Kidney epithelial cell (primary cell): ENCODE results near the gene SP100. TPM values are rescaled to one million over a fixed set of nuclear protein-coding genes. Genes with fewer than 3 reads are reported as not detected.

Experiments
- DNase-seq: peaks from one replicate; pipeline ENCODE4 v3.0.0-alpha.2; 2010; ENCODE audit warnings: low read depth
- H3K27me3 ChIP-seq: 2 replicates; pipeline ENCODE4 v1.6.0; 2011; ENCODE audit warnings: low read length; ENCODE audit not compliant: control insufficient read depth, insufficient read depth
- H3K36me3 ChIP-seq: 2 replicates; pipeline ENCODE4 v1.5.1; 2011; ENCODE audit warnings: low read length; ENCODE audit not compliant: control insufficient read depth, insufficient read depth
- H3K4me3 ChIP-seq: 2 replicates; pipeline ENCODE4 v1.5.1; 2011; ENCODE audit warnings: low read depth, mild to moderate bottlenecking, control low read depth, low read length
- CTCF ChIP-seq: IDR thresholded peaks from 2 replicates; pipeline ENCODE4 v1.5.1; 2011; ENCODE audit warnings: mild to moderate bottlenecking, moderate library complexity, low read length, control low read depth, inconsistent platforms; ENCODE audit not compliant: insufficient read depth, poor library complexity, severe bottlenecking
- total RNA-seq: library from RNA; depleted of rRNA; stranded (reverse); fragments of >200 nt; gene quantifications from 2 replicates; pipeline ENCODE4 v1.2.3, GENCODE V29; 2015

The SP100 gene
- total RNA-seq, 1 donor from 2014 or later = 48.0 TPM

GRCh38 chr2:230457073-230457768, 41.2 kb downstream of the SP100 start:
- no peak for DNase-seq
- no peak for TF ChIP-seq CTCF
- H3K27me3 ChIP-seq = no peaks in the 10 kb centered on the region
- no peaks in the 10 kb centered on the region for H3K36me3 ChIP-seq
- H3K4me3 ChIP-seq = no peak overlapping the region

GRCh38 chr2:230457793-230458192, 41.8 kb downstream of the SP100 start:
- no peak for DNase-seq
- TF ChIP-seq CTCF = no peak
- Histone ChIP-seq H3K4me3 (no peak overlapping the region), H3K36me3 (no peaks in the 10 kb centered on the region), H3K27me3 (no peaks in the 10 kb centered on the region)

- no peak for DNase-seq
- no peak for TF ChIP-seq CTCF
- Histone ChIP-seq H3K27me3 (no peaks in the 10 kb centered on the region), H3K4me3 (no peak overlapping the region), H3K36me3 (no peaks in the 10 kb centered on the region)
Measured at GRCh38 chr2:230459216-230459615, 43.2 kb downstream of the SP100 start.

GRCh38 chr2:230471074-230471473, 55.1 kb downstream of the SP100 start:
- H3K36me3 ChIP-seq = no peaks in the 10 kb centered on the region
- no peak overlapping the region for H3K4me3 ChIP-seq

GRCh38 chr2:230472621-230473018, 56.6 kb downstream of the SP100 start:
- no peak for TF ChIP-seq CTCF
- no peaks in the 10 kb centered on the region for H3K36me3 ChIP-seq
- H3K27me3 ChIP-seq = no peaks in the 10 kb centered on the region
- DNase-seq = peak; percentile 26
- no peak overlapping the region for H3K4me3 ChIP-seq

More at GRCh38 chr2:230471074-230471473, 55.1 kb downstream of the SP100 start:
- no peak for DNase-seq
- H3K27me3 ChIP-seq = no peaks in the 10 kb centered on the region
- no peak for TF ChIP-seq CTCF

GRCh38 chr2:230473378-230473777, 57.4 kb downstream of the SP100 start:
- no peak for DNase-seq
- H3K4me3 ChIP-seq = no peak overlapping the region
- H3K36me3 ChIP-seq = no peaks in the 10 kb centered on the region
- TF ChIP-seq CTCF = no peak
- H3K27me3 ChIP-seq = no peaks in the 10 kb centered on the region
